Skeletal muscle tissue (tissue), 4 donors: ENCODE data around the gene KCNK18. TPM values are rescaled to one million over a fixed set of nuclear protein-coding genes. Genes with fewer than 3 reads are reported as not detected.

Experiments
- H3K27ac ChIP-seq: one replicate; pipeline ENCODE4 v1.7.0; 2013; ENCODE audit warnings: mild to moderate bottlenecking, low read depth, low read length, inconsistent platforms
- H3K27me3 ChIP-seq, 3 donors: one replicate each; pipeline ENCODE4 v1.7.0; 2013; ENCODE audit warnings: low read length in 3 of 3; ENCODE audit not compliant: control insufficient read depth in 3 of 3, insufficient read depth in 3 of 3
- H3K36me3 ChIP-seq, 3 donors: one replicate each; pipeline ENCODE4 v1.7.0; 2013; ENCODE audit warnings: low read length in 3 of 3; ENCODE audit not compliant: control insufficient read depth in 3 of 3, insufficient read depth in 3 of 3
- H3K4me1 ChIP-seq, 3 donors: one replicate each; pipeline ENCODE4 v1.7.0; 2013; ENCODE audit warnings: low read length in 3 of 3, mild to moderate bottlenecking in 3 of 3; ENCODE audit not compliant: control insufficient read depth in 3 of 3, insufficient read depth in 3 of 3
- H3K4me3 ChIP-seq, 3 donors: one replicate each; pipeline ENCODE4 v1.7.0; 2013; ENCODE audit warnings: low read length in 3 of 3
- H3K9ac ChIP-seq, 3 donors: one replicate each; pipeline ENCODE4 v1.7.0; 2013; ENCODE audit warnings: low read length in 3 of 3, mild to moderate bottlenecking in 3 of 3, moderate library complexity in 2 of 3, low read depth in 1 of 3
- H3K9me3 ChIP-seq, 3 donors: one replicate each; pipeline ENCODE4 v1.7.0; 2013; ENCODE audit warnings: low read length in 3 of 3; ENCODE audit not compliant: control insufficient read depth in 3 of 3
- total RNA-seq: library from RNA; depleted of rRNA; stranded (reverse); fragments of >200 nt; gene quantifications from one replicate; pipeline ENCODE4 v1.2.3, GENCODE V29; 2014
- donor health status: Osteomylitis.

The KCNK18 gene
- total RNA-seq, 1 donor from 2014 or later, result not detected

DNA sequence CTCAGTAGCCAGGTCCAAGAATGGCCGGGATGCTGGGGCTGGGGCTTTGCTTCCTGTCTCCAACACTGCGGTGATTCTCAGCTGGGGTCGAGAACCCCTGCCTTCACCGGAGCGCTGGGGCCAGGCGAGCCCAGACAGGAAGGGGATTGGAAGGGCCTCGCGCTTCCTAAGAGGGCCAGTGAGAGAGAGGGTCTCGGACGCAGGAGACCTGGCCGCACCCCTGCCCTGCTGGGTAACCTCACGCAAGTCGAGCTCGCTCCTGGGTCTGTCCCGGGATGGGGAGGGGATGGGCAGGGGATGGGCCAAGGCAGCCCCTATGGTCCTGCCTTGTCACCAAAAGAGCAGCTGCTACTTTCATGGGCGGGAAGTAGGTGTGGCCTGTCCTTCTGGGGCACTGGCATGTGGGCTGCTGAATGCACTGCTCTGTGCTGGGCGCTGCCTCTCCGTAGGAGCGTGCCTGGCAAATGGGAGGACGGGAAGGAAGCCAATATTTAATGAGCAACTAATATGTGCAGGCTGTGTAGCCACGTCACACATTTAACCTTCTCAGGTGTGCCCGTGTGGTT, 20.0 kb downstream of the KCNK18 start:
- Histone ChIP-seq H3K36me3 (no peaks in the 10 kb centered on the region), H3K27me3 (peaks cover 34 to 54% (median 52%) of the 10 kb centered on the region in 3 donors), H3K4me3 (peak overlapping the region; percentile 52 to 66 (median 57)), H3K9ac (peak overlapping the region in 1 of 3 donors; percentile 54), H3K9me3 (peaks cover 0 to 4% (median 4%) of the 10 kb centered on the region in 3 donors), H3K27ac (no peak overlapping the region), H3K4me1 (peaks cover 7 to 12% (median 9%) of the 10 kb centered on the region in 3 donors)

DNA sequence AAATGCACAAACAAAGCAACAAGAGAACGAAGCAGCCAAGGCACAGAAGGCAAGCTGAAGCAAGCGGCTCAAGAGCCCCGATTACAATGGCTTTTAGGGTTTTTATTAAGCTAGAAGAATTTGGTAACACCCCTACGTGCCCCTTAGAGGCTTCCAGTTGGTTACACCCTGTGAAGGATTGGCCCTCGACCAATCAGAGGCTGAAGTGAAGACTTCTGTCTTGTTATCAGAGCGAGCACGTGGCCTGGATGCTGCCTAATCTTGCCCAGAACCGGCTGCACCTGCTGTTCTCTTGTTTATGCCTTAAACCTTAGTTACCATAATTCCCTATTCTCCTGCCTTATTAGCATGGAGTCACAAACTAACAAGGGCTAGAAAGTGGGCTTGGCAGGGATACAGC, 21.4 kb downstream of the KCNK18 start:
- Histone ChIP-seq H3K36me3 (no peaks in the 10 kb centered on the region), H3K9ac (no peak overlapping the region), H3K27me3 (peaks cover 34 to 58% (median 51%) of the 10 kb centered on the region in 3 donors), H3K4me1 (peaks cover 7 to 12% (median 9%) of the 10 kb centered on the region in 3 donors), H3K27ac (no peak overlapping the region), H3K9me3 (no peaks in the 10 kb centered on the region), H3K4me3 (no peak overlapping the region)

DNA sequence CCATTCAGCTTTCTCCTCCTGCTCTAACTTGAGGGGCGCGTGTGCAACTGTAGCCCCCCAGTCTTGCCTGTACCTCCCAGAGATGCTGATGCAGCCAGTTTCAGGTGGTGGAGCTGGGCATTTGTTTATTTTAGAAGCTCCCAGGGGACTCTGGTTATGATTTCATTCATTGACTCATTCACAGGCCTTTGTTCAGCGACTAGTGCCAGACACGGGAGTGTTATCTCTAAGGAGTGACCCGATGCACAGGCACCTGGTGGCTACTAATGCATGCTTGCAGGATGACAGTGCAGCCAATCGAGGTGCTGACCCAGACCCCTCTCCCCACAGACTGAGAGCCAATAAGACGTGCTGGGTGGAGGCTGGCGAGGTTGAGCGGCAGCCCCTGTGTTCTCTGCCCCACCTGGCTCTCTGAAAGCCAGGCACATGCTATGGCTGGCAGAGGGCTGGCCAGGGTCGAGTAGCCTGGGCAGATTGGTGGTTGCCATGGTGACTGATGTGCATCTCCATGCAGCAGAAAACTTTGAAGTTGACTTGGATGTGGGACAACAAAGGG, 23.9 kb downstream of the KCNK18 start:
- H3K36me3 ChIP-seq, result no peaks in the 10 kb centered on the region
- peaks cover 7 to 11% (median 9%) of the 10 kb centered on the region in 3 donors for H3K4me1 ChIP-seq
- H3K27me3 ChIP-seq, result peaks cover 17 to 47% (median 31%) of the 10 kb centered on the region in 3 donors
- no peak overlapping the region for H3K9ac ChIP-seq
- H3K27ac ChIP-seq, result no peak overlapping the region
- H3K4me3 ChIP-seq, result no peak overlapping the region
- no peaks in the 10 kb centered on the region for H3K9me3 ChIP-seq

DNA sequence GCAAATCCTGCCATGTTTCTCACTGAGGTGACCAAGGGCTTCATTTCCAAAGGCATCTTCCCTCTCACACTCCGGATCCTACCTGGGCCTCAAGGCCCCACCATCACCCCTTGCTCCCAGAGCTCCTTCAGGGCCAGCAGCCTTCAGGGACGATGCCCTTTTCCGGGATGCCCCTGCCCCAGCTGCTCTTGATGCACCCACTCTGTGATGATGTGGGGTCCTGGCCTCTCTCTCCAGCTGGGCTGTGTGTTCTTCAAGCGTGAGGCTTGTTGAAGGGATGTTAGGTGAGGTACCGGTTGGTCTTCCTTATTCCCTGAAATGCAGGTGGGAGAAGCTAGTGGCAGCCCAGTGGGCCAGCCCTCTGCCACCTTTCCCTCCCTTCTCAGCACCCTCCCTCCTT, 25.3 kb downstream of the KCNK18 start:
- H3K36me3 ChIP-seq, result no peaks in the 10 kb centered on the region
- no peak overlapping the region for H3K4me3 ChIP-seq
- H3K27ac ChIP-seq, result no peak overlapping the region
- H3K27me3 ChIP-seq, result peaks cover 6 to 36% (median 27%) of the 10 kb centered on the region in 3 donors
- H3K9ac ChIP-seq, result no peak overlapping the region
- no peaks in the 10 kb centered on the region for H3K9me3 ChIP-seq
- no peaks in the 10 kb centered on the region for H3K4me1 ChIP-seq

DNA sequence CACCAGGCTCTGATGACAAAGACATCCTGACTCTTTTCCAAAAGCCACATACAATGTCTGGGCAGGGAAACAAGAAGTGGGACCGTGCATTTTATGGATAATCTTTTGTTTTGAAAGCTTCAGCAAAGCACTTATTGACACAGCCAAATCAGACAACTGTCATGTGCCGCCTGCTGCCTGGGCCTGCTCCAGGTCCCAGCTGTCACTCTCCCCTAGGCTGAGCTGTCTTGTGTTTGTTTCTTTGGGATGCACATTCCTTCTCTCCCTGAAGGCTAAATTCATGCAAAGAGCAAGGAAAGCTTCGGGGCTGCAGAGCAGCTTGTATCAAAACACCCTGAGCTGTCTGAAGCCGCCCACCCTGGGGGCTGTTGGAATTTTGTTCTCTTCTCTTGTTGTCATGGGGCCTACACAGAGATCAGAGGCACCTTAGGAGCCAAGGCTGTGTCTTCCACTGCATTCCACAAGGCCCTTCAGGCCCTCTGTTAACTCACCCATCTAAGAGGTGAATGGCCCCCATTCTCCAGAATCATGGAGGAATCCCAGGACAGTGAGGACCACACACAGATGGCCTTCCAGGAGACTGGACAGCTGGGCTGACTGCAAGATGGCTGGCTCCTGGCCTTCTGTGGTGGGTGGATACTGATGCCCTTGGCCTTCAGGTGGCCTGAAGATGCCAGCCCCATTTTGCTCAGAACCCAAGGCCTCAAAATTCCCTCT, 25.8 kb downstream of the KCNK18 start:
- Histone ChIP-seq H3K27me3 (peaks cover 5 to 36% (median 26%) of the 10 kb centered on the region in 3 donors), H3K36me3 (no peaks in the 10 kb centered on the region), H3K4me1 (no peaks in the 10 kb centered on the region), H3K4me3 (no peak overlapping the region), H3K27ac (no peak overlapping the region), H3K9me3 (no peaks in the 10 kb centered on the region), H3K9ac (no peak overlapping the region)

DNA sequence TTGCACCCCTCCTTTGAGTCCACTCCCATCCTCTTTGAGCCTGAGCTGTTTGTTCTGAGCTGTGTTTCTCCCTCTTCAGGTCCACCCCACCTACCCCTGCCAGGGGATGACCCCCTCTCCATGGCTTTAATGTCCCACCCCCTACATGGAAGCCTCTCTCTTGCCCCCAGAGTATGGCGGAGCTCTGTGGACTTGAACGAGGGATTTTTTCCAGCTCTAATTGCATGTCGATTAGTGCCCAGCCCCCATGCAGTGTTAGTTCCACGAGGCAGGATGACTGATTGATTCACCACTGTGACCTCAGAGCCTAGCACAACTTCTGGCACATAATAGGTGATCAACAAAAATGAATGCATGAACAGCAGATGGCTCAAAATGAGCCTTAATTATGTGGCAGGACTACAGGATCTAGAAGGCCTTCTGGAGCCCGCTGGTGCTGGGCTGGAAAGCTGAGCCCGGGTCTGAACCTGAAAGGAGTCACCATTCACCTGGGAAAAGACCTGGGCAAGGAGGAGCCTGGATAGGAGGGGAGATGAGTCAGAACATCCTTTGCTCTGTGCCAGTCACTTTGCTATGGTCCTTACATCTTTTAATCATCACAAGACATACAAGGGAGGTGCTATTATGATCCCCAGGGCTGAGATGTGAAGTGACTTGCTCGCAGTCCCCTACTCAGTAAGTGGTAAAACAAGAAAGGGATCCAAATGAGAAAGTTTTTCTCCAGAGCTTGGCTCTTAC, 26.6 kb downstream of the KCNK18 start:
- no peak overlapping the region for H3K27ac ChIP-seq
- peaks cover 7 to 32% (median 31%) of the 10 kb centered on the region in 3 donors for H3K27me3 ChIP-seq
- no peaks in the 10 kb centered on the region for H3K36me3 ChIP-seq
- no peaks in the 10 kb centered on the region for H3K4me1 ChIP-seq
- no peak overlapping the region for H3K4me3 ChIP-seq
- H3K9me3 ChIP-seq, result no peaks in the 10 kb centered on the region
- H3K9ac ChIP-seq, result no peak overlapping the region

DNA sequence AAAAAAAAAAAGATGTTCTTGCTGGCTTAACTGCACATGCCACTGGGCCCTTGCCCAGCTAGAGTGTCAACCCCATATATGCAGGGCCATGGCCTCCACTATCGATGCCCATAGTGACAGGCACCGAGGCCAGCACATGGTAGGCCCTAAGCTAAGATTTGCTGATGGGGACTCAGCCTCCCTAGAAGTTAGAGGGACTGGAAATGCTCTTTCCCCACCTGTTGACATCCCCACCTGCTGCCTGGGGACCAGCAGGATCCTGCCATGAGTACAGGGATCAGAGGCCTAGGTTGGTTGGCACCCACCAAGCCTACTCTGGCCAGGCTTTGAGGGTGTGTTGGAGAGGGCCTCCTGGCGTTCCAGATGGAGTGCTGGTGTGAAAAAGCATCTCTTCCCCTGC, 27.6 kb downstream of the KCNK18 start:
- Histone ChIP-seq H3K27ac (no peak overlapping the region), H3K4me1 (no peaks in the 10 kb centered on the region), H3K36me3 (no peaks in the 10 kb centered on the region), H3K4me3 (no peak overlapping the region), H3K9ac (no peak overlapping the region), H3K9me3 (no peaks in the 10 kb centered on the region), H3K27me3 (peaks cover 7 to 35% (median 28%) of the 10 kb centered on the region in 3 donors)

DNA sequence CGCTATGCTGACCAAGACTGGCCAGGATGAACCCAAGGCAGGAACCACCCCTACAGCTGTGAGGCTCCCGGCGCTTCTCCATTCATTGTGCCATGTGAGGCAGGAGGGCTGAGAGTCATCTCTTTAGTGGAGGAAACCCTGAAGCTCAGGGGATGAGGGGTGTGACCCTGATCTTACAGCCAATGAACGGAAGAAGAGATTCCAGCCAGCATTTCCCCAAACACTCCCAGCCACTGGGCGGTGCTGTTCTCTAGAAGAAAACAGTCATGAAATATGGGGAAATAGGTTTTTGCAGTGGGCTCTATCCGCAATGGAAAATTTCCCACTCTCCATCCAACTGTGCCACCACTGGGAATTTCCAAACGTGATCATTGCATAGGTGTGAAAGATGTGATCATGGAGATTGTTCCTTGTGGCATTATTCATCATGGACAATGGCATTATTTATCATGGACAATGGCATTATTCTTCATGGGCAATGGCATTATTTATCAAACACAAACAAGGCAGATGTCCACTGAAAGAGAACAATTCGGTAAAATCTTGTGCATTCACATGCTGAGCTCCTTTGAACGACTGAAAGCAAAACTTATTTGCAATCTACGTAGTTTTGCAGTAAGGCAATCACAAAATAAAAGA, 29.6 kb downstream of the KCNK18 start:
- H3K27ac ChIP-seq, result no peak overlapping the region
- peaks cover 7 to 32% (median 22%) of the 10 kb centered on the region in 3 donors for H3K27me3 ChIP-seq
- H3K9me3 ChIP-seq, result no peaks in the 10 kb centered on the region
- no peak overlapping the region for H3K4me3 ChIP-seq
- no peak overlapping the region for H3K9ac ChIP-seq
- H3K36me3 ChIP-seq, result no peaks in the 10 kb centered on the region
- no peaks in the 10 kb centered on the region for H3K4me1 ChIP-seq

DNA sequence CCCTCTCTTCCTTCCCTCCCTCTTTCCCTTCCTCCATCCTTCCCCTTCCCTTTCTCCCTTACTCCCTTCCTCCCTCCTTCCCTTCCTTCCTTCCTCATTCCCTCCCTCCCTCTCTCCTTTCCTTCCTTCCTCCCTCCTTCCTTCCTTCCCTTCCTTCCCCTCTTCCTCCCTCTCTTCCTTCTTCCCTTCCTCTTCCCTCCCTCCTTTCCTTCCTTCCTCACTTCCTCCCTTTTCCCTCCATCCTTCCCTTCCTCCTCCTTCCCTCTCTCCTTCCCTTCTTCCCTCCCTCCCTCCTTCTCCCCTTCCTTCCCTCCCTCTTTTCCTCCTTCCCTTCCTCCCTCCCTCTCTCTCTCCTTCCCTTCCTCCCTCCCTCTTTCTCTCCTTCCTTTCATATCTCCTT, 30.9 kb downstream of the KCNK18 start:
- H3K4me1 ChIP-seq, result no peaks in the 10 kb centered on the region
- H3K9me3 ChIP-seq, result no peaks in the 10 kb centered on the region
- no peak overlapping the region for H3K9ac ChIP-seq
- no peaks in the 10 kb centered on the region for H3K36me3 ChIP-seq
- no peak overlapping the region for H3K4me3 ChIP-seq
- no peak overlapping the region for H3K27ac ChIP-seq
- H3K27me3 ChIP-seq, result peaks cover 7 to 40% (median 15%) of the 10 kb centered on the region in 3 donors
